PC-3 (cell line): ENCODE measurements around the gene MMD.

Source experiments
- CTCF ChIP-seq: fragments of 300-600 bp; sonication (generic); conservative IDR thresholded peaks from 2 replicates; pipeline ENCODE4 v1.5.1; 2017; ENCODE audit warnings: antibody characterized with exemption, low read depth, mild to moderate bottlenecking, low read length
- EZH2 ChIP-seq: fragments of 300-600 bp; sonication (generic); IDR thresholded peaks from one replicate; pipeline ENCODE4 v1.6.1; 2017; ENCODE audit warnings: antibody characterized with exemption, mild to moderate bottlenecking, low read length; ENCODE audit not compliant: unreplicated experiment
- EZH2phosphoT487 ChIP-seq: fragments of 300-600 bp; sonication (generic); IDR thresholded peaks from 2 replicates; pipeline ENCODE4 v1.6.1; 2018; ENCODE audit warnings: mild to moderate bottlenecking, antibody characterized with exemption, low read length, borderline replicate concordance

- no peak for TF ChIP-seq EZH2
- TF ChIP-seq CTCF, result no peak
- TF ChIP-seq EZH2phosphoT487, result no peak
These were observed 19.3 kb downstream of the MMD start for GRCh38 chr17:55402374-55402773.
